Cerebellar cortex (tissue), 1 donor: Measurements from ENCODE around the gene XBP1.
A peak's percentile ranks its signal among the peaks of the same experiment; 100 is the strongest.
"Not testable (repeated sequence)": the region's sequence is repeated elsewhere in the genome, so short reads cannot be mapped to it uniquely, and the experiment has no call there.

Experiments
- DNase-seq: peaks from one replicate; pipeline ENCODE4 v3.0.0-alpha.2; 2015; ENCODE audit warnings: low spot score

Gene XBP1

DNA sequence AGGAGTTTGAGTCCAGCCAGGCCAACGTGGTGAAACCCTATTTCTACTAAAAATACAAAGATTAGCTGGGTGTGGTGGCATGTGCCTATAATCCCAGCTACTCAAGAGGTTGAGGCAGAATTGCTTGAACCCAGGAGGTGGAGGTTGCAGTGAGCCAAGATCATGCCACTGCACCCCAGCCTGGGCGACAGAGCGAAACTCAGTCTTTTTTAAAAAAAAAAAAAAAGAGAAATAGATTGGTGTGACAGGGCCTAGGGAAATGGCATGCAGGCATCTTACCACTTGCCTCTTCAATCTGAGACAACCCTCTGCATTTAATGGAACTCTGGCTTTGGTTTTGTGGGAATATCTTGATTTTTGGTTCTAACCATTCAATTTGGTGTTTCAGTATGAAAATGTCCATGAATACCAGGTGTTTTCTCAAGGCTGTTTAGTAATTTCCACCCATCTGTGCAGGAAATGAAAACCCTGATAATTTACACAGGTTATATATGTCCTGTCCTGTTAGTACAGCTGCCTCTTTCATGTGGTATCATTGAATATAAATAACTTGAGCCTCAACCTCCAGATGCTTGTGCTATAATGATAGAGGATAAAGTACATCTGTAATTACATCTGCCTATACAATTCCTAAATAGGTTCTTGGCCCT lies 8.4 kb downstream of the XBP1 start:
- DNase-seq, result no peak

DNA sequence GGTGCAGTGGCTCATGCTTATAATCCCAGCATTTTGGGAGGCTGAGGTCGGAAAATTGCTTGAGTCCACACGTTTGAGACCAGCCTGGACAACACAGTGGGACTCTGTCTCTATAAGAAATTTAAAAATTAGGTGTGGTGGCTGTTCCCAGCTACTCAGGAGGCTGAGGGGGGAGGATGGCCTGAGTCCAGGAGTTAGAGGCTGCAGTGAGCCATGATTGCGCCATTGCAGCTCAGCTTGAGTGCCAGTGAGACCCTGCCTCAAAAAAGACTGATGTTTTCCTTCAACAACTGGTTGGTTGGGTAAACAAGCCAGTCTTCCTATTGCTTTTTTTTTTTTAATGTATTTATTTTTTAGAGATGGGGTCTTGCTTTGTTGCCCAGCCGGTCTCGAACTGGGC lies 9.2 kb downstream of the XBP1 start:
- no peak for DNase-seq

DNA sequence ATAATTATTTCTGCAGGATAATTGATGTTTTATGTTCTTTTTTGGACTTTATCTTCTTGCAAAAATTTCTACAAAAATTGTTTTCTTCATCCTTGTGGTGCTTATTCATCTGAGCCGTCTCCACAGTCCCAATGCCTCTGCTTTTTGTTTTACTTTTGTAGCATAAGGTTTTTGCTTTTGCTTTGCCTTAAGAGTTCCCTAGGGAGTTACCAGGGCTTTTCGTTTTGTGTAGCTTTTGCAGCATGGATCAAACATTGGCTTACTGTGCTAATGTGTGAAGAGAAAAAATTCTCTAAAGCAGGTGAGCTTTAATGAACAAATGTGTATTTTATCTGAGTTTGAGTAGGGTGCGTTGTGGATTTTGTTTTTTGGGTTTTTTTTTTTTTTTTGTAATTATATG lies 11.8 kb downstream of the XBP1 start:
- no peak for DNase-seq

DNA sequence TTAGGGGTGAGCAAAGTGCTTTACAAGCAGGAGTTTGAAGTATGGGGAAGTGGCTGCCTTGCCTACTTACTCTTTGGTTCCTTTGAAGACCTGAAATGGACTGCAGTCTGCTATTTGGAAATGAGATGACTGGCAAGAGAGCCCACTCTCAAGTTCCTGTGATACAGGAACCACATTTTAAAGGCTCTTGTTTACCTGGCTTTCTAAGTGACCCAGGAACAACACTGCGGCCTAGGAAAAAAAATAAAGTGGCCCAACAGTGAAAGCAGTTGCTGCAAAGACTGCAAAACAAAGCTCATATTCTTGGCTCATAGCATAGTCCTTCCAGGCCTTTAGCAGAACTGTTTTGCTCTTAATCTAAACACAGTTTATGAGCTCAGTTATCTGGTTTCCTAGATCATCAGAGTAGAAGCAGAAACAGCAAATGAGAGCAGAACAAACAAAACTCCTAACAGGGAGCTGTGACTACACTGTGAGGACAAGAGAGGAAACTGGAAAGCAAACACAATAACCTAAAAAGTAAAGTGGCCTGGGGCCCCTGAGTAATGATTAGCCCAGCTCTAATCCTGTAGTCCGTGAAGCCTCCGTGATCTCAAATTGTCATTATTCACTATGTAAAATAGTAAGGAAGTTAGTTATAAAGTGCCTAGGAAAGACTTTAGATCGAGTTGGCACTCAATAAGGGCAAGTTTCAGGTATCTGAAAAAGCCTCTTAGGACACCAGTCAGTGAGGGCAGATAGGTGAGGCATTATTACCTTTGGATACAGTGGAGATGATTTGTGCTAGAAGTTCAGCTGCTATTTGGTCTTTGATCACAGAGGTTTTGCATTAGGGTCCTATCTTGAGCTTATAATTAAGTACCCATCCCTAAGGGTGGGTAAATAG lies 16.3 kb downstream of the XBP1 start:
- DNase-seq, result no peak

DNA sequence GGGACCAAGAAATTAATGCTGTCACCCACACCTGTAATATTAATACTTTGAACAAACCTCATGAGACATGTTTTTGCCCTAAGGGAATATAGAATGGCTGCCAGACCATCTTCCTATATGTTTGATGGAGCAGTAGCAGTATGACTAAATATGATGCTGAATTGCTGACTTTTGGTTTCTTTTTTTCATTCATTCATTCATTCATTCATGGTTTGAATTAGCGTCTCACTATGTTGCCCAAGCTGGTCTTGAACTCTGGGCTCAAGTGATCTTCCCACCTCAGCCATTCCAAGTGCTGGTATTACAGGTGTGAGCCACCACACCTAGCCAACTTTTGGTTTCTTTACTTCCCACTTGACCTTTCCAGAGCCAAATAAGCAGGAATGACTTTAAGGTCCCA lies 20.1 kb downstream of the XBP1 start:
- no peak for DNase-seq

DNA sequence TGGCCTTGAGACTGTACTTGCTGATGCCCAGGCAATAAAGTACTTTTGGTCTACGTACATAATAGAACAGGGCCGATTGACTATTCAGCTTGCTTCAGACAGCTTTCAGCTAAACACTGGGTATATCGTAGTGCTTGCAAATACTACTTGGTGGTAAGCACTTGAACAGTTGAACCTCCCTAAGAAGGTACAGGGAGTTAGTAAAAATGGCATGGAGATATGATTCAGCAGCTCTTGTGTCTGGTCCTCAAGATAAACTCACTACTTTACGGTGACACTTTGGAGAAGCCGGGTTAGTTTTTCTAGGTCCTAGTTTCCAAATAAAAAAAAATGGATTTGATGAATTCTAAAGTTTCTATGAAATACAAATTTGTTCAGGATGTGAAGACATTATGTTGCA lies 20.5 kb downstream of the XBP1 start:
- DNase-seq, result no peak

DNA sequence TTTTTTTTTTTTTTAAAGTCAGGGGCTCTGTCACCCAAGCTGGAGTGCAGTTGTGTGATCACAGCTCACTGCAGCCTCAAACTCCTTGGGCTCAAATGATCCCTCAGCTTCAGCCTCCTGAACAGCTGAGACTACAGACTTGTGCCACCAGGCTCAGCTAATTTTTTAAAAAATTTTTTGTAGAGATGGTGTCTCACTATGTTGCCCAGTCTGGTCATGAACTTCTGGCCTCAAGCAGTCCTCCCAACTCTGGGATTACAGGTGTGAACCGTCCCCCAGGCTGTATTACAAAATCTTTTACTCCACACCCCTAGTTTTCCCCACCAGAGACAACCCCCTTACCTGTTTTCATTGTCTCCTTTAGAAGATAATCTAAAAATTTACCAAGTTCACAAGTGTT lies 26.0 kb downstream of the XBP1 start:
- DNase-seq, result no peak

DNA sequence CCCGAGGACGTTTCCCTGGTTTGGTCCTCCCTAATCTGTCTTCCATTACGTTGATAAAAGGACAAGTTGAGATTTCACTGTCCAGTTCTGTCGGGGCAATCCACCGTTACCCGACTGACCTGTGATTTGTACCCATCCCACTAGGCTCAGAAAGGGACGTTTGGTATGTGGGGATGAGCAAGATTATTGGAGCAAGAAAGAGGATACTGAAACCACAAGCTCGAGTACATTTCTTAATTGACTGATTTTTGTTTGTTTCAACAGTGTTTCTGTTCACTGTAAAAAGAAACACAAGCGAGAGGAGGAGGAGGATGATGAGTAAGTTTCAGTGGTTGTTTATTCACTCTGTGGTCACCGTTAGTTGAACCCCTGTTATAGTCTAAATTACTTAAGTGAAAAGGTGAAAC lies 26.9 kb downstream of the XBP1 start:
- no peak for DNase-seq

DNA sequence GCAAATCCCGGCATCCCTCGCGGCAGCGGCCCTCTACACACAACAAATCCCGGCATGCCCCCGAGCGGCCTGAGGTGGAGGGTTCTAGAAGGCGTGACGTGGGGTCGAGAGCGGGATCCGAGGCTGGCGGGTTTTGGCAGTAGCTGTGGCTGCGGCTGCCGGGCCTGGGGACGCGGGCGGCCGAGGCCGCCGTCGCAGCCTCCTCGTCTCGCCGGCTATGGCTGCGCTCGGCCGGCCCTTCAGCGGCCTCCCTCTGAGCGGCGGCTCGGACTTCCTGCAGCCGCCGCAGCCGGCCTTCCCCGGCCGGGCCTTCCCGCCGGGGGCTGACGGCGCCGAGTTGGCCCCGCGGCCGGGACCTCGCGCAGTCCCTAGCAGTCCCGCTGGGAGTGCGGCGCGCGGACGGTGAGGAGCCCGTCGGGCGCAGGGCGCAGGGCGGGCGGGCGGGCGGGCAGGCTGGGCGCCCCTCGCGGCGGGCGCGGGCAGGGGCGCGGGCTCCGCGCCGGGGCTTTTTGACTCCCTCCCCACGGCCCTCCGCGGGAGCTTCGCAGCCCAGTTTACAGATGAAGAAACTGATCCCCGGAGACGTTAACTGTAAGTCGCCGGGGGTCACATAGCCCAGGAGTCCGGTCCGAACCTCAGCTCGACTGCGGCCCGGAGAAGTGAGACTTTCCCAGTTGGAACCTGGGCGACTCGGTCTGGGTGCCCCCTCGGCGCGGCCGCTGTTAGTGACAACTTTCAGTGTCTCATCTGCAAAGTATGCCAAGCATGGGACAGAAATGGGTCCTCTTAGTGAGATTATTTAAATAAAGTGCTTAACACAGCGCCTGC lies 27.5 kb downstream of the XBP1 start, which contains the start of gene CCDC117:
Gene CCDC117 (plus strand): TSS at position 63 of the 828 bp plus-strand sequence. CDS start 155 bp downstream, at position 218.
- DNase-seq, result peak; percentile 97

DNA sequence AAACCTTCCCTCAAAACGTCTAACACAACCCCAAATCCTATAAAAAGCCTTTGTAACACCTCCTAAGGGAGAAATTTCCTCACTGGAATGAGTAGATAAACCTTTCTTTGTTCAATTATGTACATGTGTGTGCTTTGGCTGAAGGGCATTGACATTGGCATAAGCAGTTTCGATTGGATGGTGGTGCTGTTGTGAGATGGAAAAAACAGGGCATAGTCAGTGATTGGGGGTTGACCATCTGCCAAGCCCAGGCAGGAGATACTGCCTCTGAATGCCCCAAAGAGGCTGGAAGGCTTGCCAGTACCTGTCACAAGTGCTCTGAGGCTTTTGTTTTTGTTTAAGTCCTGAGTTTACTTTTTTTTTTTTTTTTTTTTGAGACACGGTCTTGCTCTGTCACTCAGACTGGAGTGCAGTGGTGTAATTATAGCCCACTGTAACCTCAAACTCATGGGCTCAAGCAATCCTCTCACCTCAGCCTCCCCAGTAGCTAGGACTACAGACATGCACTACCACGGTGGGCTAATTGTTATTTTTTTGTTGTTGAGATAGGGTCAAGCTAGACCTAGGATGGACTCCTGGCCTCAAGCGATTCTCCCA lies 29.1 kb downstream of the XBP1 start:
- no peak for DNase-seq

DNA sequence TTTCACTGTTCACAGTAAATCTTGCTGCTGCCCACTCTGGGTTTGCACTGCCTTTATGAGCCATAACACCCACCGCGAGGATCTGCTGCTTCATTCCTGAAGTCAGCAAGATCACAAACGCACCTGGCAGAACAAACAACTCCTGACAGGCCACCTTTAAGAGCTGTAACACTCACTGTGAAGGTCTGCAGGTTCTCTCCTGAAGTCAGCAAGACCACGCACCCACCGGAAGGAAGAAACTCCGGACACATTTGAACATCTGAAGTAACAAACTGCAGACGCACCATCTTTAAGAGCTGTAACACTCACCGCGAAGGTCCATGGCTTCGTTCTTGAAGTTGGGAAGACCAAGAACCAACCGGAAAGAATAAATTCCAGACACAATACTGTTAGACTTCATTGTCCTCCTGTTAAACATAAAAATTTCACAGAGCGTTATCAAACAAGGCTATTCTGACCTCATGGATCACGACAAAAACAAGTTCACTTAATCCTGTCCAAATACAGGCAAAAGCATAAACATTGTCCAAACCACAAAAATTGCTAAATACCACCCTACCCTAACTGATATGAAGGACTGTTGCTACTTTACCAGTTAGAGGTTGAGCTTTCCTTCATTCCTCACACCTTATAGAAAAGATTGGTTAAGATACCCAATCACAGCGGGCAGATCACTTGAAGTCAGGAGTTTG lies 30.8 kb downstream of the XBP1 start:
- DNase-seq, result no peak

DNA sequence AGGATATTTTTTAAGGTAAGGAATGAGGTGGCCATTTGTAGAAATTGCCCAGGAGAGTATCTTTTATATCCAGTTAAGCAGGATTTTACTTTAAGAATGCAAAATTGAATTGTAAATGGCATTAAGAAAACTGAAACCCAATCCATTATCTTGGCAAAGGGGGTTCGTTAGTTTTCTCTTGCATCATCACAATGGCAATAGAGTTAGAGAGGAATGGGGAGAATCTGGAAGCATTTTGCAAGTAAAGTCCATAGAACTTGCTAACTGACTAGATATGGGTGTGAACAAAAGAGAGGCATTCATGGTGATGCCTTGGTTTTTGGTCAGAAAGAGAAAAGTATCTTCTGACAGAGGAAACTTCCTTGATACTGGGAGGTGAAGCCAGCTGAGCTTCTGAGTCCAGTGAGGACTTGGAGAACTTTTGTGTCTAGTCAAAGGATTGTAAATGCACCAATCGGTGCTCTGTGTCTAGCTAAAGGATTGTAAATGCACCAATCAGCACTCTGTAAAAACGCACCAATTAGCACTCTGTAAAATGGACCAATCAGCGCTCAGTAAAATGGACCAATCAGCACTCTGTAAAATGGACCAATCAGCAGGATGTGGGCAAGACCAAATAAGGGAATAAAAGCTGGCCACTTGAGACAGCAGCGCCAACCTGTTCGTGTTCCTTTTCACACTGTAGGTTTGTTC lies 31.5 kb downstream of the XBP1 start:
- no peak for DNase-seq

DNA sequence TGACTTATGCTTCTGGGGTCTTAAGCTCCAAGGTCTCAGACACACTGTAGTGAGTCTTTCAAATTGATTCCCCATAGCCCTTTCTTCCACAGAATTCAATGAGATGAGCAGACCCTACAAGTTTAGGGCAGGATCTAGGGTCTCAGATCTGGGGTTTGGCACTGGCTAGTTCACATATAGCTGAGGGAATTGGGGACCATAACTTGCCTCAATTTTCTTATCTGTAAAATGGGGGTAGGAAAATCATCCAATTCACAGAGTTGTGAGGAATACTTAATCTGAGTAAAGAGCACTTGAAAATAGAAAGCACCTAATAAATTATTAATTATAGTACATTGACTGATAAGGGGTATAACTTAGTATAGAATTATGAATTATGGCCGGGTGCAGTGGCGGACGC lies 33.7 kb downstream of the XBP1 start:
- no peak for DNase-seq

DNA sequence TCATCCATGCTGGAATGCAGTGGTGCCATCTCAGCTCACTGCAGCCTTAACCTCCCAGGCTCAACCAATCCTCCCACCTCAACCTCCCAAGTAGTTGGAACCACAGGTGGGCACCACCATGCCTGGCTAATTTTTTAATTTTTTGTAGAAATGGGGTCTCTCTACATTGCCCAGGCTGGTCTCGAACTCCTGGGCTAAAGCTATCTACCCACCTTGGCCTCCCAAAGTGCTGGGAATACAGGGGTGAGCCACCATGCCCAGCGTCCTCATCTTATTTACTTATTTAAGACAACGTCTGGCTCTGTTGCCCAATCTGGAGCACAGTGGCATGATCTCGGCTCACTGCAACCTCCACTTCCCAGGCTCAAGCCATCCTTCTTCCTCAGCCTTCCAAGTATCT lies 38.4 kb downstream of the XBP1 start:
- DNase-seq, result not testable (repeated sequence)

DNA sequence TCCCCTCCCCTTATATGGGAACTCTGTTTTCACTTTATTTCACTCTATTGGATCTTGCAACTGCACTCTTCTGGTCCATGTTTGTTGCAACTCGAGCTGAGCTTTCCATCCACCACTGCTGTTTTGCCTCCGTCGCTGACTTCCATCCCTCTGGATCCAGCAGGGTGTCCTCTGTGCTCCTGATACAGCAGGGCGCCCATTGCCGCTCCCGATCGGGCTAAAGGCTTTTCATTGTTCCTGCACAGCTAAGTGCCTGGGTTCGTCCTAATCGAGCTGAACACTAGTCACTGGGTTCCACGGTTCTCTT lies 39.0 kb downstream of the XBP1 start:
- DNase-seq, result no peak

DNA sequence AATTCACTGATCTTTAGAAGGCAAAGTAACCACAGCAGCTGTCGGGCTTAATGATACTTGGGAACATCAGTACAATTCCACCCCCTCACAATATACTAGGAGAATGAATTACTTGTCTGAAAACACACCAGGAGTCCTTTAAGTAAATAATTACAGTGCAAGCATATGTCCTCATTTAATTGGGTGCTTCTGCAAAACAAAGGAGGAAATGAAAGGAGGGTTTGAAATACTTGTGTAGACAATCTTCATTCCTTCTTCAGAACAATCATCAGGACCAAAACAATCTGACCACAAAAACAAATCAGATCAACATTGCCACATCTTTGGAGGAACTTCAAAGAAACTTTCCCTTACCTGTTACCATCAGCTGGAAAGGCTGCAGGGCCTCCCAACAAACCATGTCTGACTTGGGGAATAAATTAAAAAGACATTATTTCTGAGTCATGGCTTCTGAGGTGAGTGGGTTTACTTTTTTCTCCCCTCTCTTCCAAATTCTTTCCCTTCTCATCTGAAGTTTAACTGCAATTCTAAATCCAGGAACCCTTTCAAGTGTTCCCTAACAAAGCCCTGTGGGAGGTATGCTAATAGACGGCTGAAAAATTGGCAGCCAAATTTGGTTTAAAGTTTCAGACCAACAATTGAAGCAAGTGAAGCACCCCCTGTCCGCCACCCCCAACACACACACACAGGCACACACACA lies 40.4 kb downstream of the XBP1 start:
- no peak for DNase-seq

DNA sequence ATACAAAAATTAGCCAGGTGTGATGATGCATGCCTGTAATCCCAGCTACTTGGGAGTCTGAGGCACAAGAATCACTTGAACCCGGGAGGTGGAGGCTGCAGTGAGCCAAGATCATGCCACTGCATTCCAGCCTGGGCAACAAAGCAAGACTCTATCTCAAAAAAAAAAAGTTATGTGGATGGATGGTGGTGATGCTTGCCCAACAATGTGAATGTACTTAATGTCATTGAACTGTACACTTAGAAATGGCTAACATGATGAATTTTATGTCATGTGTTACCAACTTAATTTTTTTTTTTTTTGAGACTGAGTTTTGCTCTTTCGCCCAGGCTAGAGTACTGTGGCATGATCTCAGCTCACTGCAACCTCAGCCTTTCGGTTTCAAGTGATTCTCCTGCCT lies 45.9 kb downstream of the XBP1 start:
- not testable (repeated sequence) for DNase-seq

DNA sequence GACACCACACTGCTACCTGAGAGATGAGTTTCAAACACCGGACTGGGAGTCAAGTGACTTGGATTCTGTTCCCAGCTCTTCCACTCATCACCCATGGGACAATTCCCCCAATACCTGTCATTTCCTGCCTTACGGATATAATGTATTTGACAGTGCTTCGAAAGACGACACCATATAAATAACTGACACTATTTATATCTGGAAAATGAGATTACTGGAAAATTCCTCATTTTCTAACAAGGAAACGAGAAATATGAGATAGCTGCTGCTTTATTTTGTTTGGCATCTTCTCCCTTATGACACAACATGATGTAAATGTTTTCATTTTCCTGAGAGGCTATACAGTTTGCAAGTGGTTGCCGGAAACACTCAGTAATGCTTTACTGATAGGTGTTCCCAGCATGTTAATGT lies 49.9 kb downstream of the XBP1 start:
- DNase-seq, result no peak
